PC-3 (cell line): ENCODE data around the gene SLC1A2. TPM values are rescaled to one million over a fixed set of nuclear protein-coding genes. Genes with fewer than 3 reads are reported as not detected.

Source experiments
- ATAC-seq: fragments of 200-7000 bp; cut with Tn5 transposase; 2 replicates; pipeline ENCODE4 v1.9.1; 2020; ENCODE audit warnings: mild to moderate bottlenecking, moderate library complexity
- BruUV-seq: library from RNA; stranded (reverse); fragments of 400-500 nt; replicated peaks from 2 replicates; lab custom pipeline; 2021; lab: Mats Ljungman, UMichigan
- CTCF ChIA-PET: fragments of 300-600 bp; sonication (Branson Sonifier 250); formaldehyde crosslinking; loops from one replicate; lab custom pipeline; 2022; ENCODE audit warnings: antibody characterized with exemption; lab: Charles Lee
- POLR2A ChIA-PET: fragments of 300-600 bp; sonication (Branson Sonifier 250); formaldehyde crosslinking; loops from one replicate; lab custom pipeline; 2022; ENCODE audit warnings: antibody characterized with exemption; ENCODE audit not compliant: unreplicated experiment; lab: Charles Lee
- DNase-seq: peaks from one replicate; pipeline ENCODE4 v3.0.0-alpha.2; 2015
- H2AFZ ChIP-seq: fragments of 300-600 bp; sonication (generic); 2 replicates; pipeline ENCODE4 v1.6.0; 2016; ENCODE audit warnings: antibody characterized with exemption, low read length
- H3F3A ChIP-seq: fragments of 300-600 bp; sonication (generic); one replicate; pipeline ENCODE4 v1.6.0; 2017; ENCODE audit warnings: antibody characterized with exemption, low read length, control low read depth, mild to moderate bottlenecking; ENCODE audit not compliant: unreplicated experiment
- H3K27ac ChIP-seq: fragments of 300-600 bp; sonication (generic); 2 replicates; pipeline ENCODE4 v1.5.1; 2016; ENCODE audit warnings: mild to moderate bottlenecking, low read length
- H3K27me3 ChIP-seq: fragments of 300-600 bp; sonication (generic); 2 replicates; pipeline ENCODE4 v1.6.1; 2016; ENCODE audit warnings: low read length, mixed read lengths
- H3K36me3 ChIP-seq: fragments of 300-600 bp; sonication (generic); 2 replicates; pipeline ENCODE4 v1.6.1; 2016; ENCODE audit warnings: low read depth, mixed run types, low read length, mixed read lengths
- H3K4me1 ChIP-seq: fragments of 300-600 bp; sonication (generic); 2 replicates; pipeline ENCODE4 v1.5.1; 2016; ENCODE audit warnings: low read length; ENCODE audit not compliant: insufficient read depth
- H3K4me2 ChIP-seq: fragments of 300-600 bp; sonication (generic); 2 replicates; pipeline ENCODE4 v1.6.0; 2016; ENCODE audit warnings: low read length
- H3K4me3 ChIP-seq: fragments of 300-600 bp; sonication (generic); 2 replicates; pipeline ENCODE4 v1.5.1; 2016; ENCODE audit warnings: mild to moderate bottlenecking, low read length, mixed read lengths
- H3K79me2 ChIP-seq: fragments of 300-600 bp; sonication (generic); 2 replicates; pipeline ENCODE4 v1.6.1; 2017; ENCODE audit warnings: low read length, mixed read lengths
- H3K9ac ChIP-seq: fragments of 300-600 bp; sonication (generic); 2 replicates; pipeline ENCODE4 v1.6.0; 2016; ENCODE audit warnings: mild to moderate bottlenecking, low read length
- H3K9me2 ChIP-seq: fragments of 300-600 bp; sonication (generic); replicated peaks from 2 replicates; pipeline ENCODE4 v1.6.1; 2016; ENCODE audit warnings: mixed run types, low read length, mixed read lengths
- H3K9me3 ChIP-seq: fragments of 300-600 bp; sonication (generic); 2 replicates; pipeline ENCODE4 v1.6.1; 2016; ENCODE audit warnings: low read length, mixed read lengths
- H4K20me1 ChIP-seq: fragments of 300-600 bp; sonication (generic); 2 replicates; pipeline ENCODE4 v1.6.1; 2016; ENCODE audit warnings: low read length, mixed read lengths
- EZH2 ChIP-seq: fragments of 300-600 bp; sonication (generic); IDR thresholded peaks from one replicate; pipeline ENCODE4 v1.6.1; 2017; ENCODE audit warnings: antibody characterized with exemption, mild to moderate bottlenecking, low read length; ENCODE audit not compliant: unreplicated experiment
- EZH2phosphoT487 ChIP-seq: fragments of 300-600 bp; sonication (generic); IDR thresholded peaks from 2 replicates; pipeline ENCODE4 v1.6.1; 2018; ENCODE audit warnings: mild to moderate bottlenecking, antibody characterized with exemption, low read length, borderline replicate concordance
- intact Hi-C: fragments of 100-400 bp; cut with micrococcal nuclease; formaldehyde crosslinking; loops from 2 replicates; pipeline ENCODE4 v1.9.0; 2023
- total RNA-seq: library from RNA; depleted of rRNA; stranded (reverse); fragments of >200 nt; gene quantifications from 2 replicates; pipeline ENCODE4 v1.2.3, GENCODE V29; 2014
- TF ChIP-seq, protein P1 (sequence below): fragments of 300-600 bp; sonication (generic); conservative IDR thresholded peaks from 2 replicates; pipeline ENCODE4 v1.5.1; 2017; ENCODE audit warnings: antibody characterized with exemption, low read depth, mild to moderate bottlenecking, low read length

Gene SLC1A2
- total RNA-seq, 1 experiment from 2014 or later: 0.18 TPM

DNA sequence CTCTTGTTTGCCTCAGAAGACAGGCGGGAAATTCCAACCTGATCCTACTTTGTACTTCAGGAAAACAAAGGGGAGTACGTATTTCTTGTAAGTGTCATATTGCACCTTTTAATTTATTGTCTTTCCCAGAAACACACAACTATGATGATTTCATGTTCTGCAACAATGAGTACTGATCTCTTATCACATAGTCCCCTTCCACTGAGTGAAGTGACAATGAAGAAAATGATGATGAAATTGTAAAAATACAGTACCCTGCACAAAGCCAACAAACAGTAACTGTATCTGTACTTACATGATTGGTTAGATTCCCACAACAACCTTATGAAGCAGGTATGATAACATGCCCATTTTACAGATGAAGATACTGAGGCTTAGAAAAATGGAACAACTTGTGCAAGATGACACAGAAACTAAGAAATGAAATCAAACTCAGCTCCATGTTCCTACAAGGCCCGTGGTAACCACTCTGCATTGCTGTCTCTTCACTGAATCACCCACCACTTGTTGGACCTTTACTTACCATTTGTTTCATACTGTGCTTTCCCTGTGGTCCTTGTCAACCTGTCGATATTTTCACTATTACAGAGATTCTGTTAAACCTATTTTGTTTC lies 37.5 kb downstream of the SLC1A2 start:
- ChIA-PET CTCF (no interaction called here), POLR2A (no interaction called here)
- Histone ChIP-seq H3F3A (no peaks in the 10 kb centered on the region), H3K27ac (no peak overlapping the region), H3K9me3 (no peaks in the 10 kb centered on the region), H3K79me2 (no peaks in the 10 kb centered on the region), H3K9ac (no peak overlapping the region), H3K9me2 (no peaks in the 10 kb centered on the region), H3K36me3 (no peaks in the 10 kb centered on the region), H4K20me1 (no peaks in the 10 kb centered on the region), H3K27me3 (no peaks in the 10 kb centered on the region), H3K4me1 (no peaks in the 10 kb centered on the region), H3K4me3 (no peak overlapping the region), H3K4me2 (no peak overlapping the region), H2AFZ (no peak overlapping the region)
- TF ChIP-seq EZH2phosphoT487: no peak
- TF ChIP-seq EZH2: no peak
- TF ChIP-seq, protein P1, sequence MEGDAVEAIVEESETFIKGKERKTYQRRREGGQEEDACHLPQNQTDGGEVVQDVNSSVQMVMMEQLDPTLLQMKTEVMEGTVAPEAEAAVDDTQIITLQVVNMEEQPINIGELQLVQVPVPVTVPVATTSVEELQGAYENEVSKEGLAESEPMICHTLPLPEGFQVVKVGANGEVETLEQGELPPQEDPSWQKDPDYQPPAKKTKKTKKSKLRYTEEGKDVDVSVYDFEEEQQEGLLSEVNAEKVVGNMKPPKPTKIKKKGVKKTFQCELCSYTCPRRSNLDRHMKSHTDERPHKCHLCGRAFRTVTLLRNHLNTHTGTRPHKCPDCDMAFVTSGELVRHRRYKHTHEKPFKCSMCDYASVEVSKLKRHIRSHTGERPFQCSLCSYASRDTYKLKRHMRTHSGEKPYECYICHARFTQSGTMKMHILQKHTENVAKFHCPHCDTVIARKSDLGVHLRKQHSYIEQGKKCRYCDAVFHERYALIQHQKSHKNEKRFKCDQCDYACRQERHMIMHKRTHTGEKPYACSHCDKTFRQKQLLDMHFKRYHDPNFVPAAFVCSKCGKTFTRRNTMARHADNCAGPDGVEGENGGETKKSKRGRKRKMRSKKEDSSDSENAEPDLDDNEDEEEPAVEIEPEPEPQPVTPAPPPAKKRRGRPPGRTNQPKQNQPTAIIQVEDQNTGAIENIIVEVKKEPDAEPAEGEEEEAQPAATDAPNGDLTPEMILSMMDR: no peak
- intact Hi-C loops: no loop called here
- no peak for DNase-seq
- ATAC-seq: no peak
- BruUV-seq: no TSS peak

DNA sequence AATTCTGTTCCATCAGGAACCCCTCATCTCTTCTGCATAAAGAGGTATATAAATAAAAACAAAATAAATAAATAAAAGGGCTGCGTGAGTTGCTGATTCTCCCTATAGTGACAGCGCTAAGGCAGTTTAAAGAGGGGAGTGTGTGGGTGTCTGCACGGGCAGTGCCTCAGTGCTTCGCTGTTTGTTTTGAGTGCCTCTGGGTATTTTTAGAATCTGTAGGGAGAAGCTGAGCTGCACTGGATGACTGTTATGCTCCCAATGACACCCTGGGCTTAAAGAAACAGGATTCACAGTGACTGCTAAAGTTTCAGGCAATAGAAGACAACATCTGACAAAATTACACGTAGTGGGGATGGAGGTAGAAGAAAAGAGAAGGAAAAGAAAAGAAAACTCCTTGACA lies 38.8 kb downstream of the SLC1A2 start:
- Histone ChIP-seq H3K4me3 (no peak overlapping the region), H3K9me2 (no peaks in the 10 kb centered on the region), H3K9ac (no peak overlapping the region), H4K20me1 (no peaks in the 10 kb centered on the region), H2AFZ (no peak overlapping the region), H3K9me3 (no peaks in the 10 kb centered on the region), H3K27ac (no peak overlapping the region), H3K79me2 (no peaks in the 10 kb centered on the region), H3K36me3 (no peaks in the 10 kb centered on the region), H3F3A (no peaks in the 10 kb centered on the region), H3K27me3 (no peaks in the 10 kb centered on the region), H3K4me2 (no peak overlapping the region), H3K4me1 (no peaks in the 10 kb centered on the region)
- TF ChIP-seq EZH2: no peak
- no peak for TF ChIP-seq EZH2phosphoT487
- CTCF ChIA-PET: no interaction called here
- no peak for DNase-seq
- intact Hi-C loops: no loop called here
- no TSS peak for BruUV-seq
- no peak for ATAC-seq
- POLR2A ChIA-PET: no interaction called here

DNA sequence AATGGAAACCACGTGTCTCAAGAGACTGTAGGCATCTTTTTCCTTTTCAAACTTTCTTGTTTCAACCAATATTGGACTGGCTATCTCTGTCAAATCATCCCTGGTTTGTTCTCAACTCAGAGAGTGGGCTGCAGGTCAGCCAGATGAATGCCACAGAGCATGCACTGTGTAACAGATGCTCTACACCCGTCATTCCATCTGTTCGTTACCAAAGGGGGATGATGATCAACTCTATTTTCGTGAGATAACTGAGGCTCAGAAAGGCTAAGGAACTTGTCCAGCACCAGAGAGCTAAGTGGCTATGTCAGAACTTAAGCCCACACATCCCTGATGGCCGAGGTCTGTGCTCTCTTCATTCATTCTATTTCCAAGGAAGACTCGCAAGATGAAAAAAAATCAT lies 42.1 kb downstream of the SLC1A2 start:
- Histone ChIP-seq H3K36me3 (no peaks in the 10 kb centered on the region), H2AFZ (no peak overlapping the region), H3K4me2 (no peak overlapping the region), H3K79me2 (no peaks in the 10 kb centered on the region), H3K9me3 (no peaks in the 10 kb centered on the region), H3F3A (no peaks in the 10 kb centered on the region), H4K20me1 (no peaks in the 10 kb centered on the region), H3K27ac (no peak overlapping the region), H3K9me2 (no peaks in the 10 kb centered on the region), H3K27me3 (no peaks in the 10 kb centered on the region), H3K9ac (no peak overlapping the region), H3K4me3 (no peak overlapping the region), H3K4me1 (no peaks in the 10 kb centered on the region)
- ChIA-PET POLR2A (no interaction called here), CTCF (no interaction called here)
- intact Hi-C loops: no loop called here
- TF ChIP-seq EZH2phosphoT487 (no peak), EZH2 (no peak)
- TF ChIP-seq, protein P1: no peak
- BruUV-seq: no TSS peak
- ATAC-seq (no peak), DNase-seq (no peak)
